Measurements from ENCODE around the gene PLCB1. TPM values are rescaled to one million over a fixed set of nuclear protein-coding genes. Genes with fewer than 3 reads are reported as not detected.

PLCB1 gene
- total and polyA plus RNA-seq, 2 of the 4 experiments (the other 2 are of a cell fraction), result 5.6 to 16.1 TPM

DNA sequence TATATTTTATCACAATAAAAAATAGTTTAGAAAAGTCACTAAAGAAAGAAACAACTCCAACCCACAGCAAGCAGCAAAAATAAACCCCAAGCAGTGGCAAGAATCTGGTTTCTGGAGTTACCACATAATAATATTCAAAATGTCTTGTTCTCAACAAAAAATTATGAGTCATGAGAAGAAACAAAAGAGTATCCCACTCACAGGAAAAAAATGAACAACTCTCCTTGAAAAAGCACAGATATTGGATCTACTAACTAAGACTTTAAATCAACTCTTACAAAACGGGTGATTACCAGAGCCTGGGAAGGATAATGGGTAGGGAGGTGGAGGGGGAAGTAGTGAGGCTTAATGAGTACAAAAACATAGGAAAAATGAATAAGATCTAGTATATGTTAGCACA is 425.6 kb downstream of the PLCB1 start:
- H3K9ac ChIP-seq (ENCODE audit: low read depth, low read length), result no peak overlapping the region
- no peak overlapping the region for H3K14ac ChIP-seq (replicated peaks; ENCODE audit: low read depth, low read length)
- H2AK5ac ChIP-seq (ENCODE audit: low read depth, low read length), result no peak overlapping the region
- no peak overlapping the region for H4K8ac ChIP-seq (ENCODE audit: low read depth in 2 of 2, low read length in 2 of 2)
- peak; percentile 59 for DNase-seq
- no peak overlapping the region for H4K91ac ChIP-seq (ENCODE audit: insufficient read depth, low read depth, low read length)
- H3K4me1 ChIP-seq (ENCODE audit: control insufficient read depth, insufficient read depth, low read length), result no peaks in the 10 kb centered on the region
- no peak overlapping the region for H3K4me2 ChIP-seq (ENCODE audit: low read depth, low read length)
- no peaks in the 10 kb centered on the region for H3K36me3 ChIP-seq (ENCODE audit: control insufficient read depth, insufficient read depth, low read length)
- no peaks in the 10 kb centered on the region for H3K79me1 ChIP-seq (ENCODE audit: low read depth in 1 of 2, low read length in 2 of 2)
- peaks cover 5% of the 10 kb centered on the region for H3K9me3 ChIP-seq (ENCODE audit: control insufficient read depth, insufficient read depth, low read length)
- no peak overlapping the region for H3K27ac ChIP-seq (ENCODE audit: insufficient read depth, low read length)
- no peaks in the 10 kb centered on the region for H3K9me1 ChIP-seq (ENCODE audit: insufficient read depth, low read length)
- in situ Hi-C loops (cut with MboI; ENCODE audit: low sequenced_read_pairs), result no loop called here
- H2AK9ac ChIP-seq (replicated peaks; ENCODE audit: low read depth, low read length, poor library complexity), result no peak overlapping the region
- ChIA-PET CTCF (no interaction called here), POLR2A (ENCODE audit: unreplicated experiment) (no interaction called here)
- no peak for ATAC-seq (ENCODE audit: low read depth)
- TF ChIP-seq MAZ (IDR thresholded peaks at IDR 0.05; ENCODE audit: borderline replicate concordance, low read depth, low read length) (no peak), SMC3 (IDR thresholded peaks at IDR 0.05; ENCODE audit: low read depth, low read length) (no peak), RFX5 (IDR thresholded peaks at IDR 0.05; ENCODE audit: low read depth, low read length) (no peak), BHLHE40 (IDR thresholded peaks at IDR 0.05; ENCODE audit: low read depth, low read length) (no peak), CEBPB (IDR thresholded peaks at IDR 0.05; ENCODE audit: low read depth, low read length) (no peak), RAD21 (IDR thresholded peaks at IDR 0.05; ENCODE audit: low read length) (no peak), MAFK (IDR thresholded peaks at IDR 0.05; ENCODE audit: low read depth, low read length) (no peak), CHD1 (IDR thresholded peaks at IDR 0.05; ENCODE audit: low read depth, low read length) (no peak), RCOR1 (IDR thresholded peaks at IDR 0.05; ENCODE audit: insufficient replicate concordance, low read length) (no peak), FOS (IDR thresholded peaks at IDR 0.05; ENCODE audit: low read depth, low read length) (no peak), POLR2A (IDR thresholded peaks at IDR 0.05; ENCODE audit: low read depth, low read length) (no peak), CTCF (conservative IDR thresholded peaks at IDR 0.05; ENCODE audit: low read depth, low read length) (no peak), USF2 (IDR thresholded peaks at IDR 0.05; ENCODE audit: low read depth, low read length) (no peak), MXI1 (IDR thresholded peaks at IDR 0.05; ENCODE audit: borderline replicate concordance, low read depth, low read length) (no peak), NFE2L2 (IDR thresholded peaks at IDR 0.05; ENCODE audit: low read depth, low read length) (no peak)
- TF ChIP-seq, protein P1, sequence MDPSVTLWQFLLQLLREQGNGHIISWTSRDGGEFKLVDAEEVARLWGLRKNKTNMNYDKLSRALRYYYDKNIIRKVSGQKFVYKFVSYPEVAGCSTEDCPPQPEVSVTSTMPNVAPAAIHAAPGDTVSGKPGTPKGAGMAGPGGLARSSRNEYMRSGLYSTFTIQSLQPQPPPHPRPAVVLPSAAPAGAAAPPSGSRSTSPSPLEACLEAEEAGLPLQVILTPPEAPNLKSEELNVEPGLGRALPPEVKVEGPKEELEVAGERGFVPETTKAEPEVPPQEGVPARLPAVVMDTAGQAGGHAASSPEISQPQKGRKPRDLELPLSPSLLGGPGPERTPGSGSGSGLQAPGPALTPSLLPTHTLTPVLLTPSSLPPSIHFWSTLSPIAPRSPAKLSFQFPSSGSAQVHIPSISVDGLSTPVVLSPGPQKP (IDR thresholded peaks at IDR 0.05; ENCODE audit: borderline replicate concordance, low read depth, low read length), result no peak
- intact Hi-C loops (cut with micrococcal nuclease), result no loop called here
- no peak overlapping the region for H2BK20ac ChIP-seq (ENCODE audit: low read depth, low read length)
- H3K18ac ChIP-seq (ENCODE audit: low read depth, low read length), result no peak overlapping the region
- H3K23ac ChIP-seq (ENCODE audit: low read depth, low read length), result no peak overlapping the region
- dilution Hi-C loops (cut with HindIII; ENCODE audit: low sequenced_read_pairs, unreplicated experiment), result no loop called here
- no CpG with 5 or more reads among the region's 1 CpG for WGBS, 2 experiments (ENCODE audit: extremely low coverage in 2 of 2, insufficient read length in 1 of 2)
- no peak overlapping the region for H2AFZ ChIP-seq (replicated peaks; ENCODE audit: low read length, poor library complexity)
- no peak overlapping the region for H3K56ac ChIP-seq (ENCODE audit: extremely low read depth, insufficient read depth, low read length)
- H4K5ac ChIP-seq (ENCODE audit: low read depth, low read length), result no peak overlapping the region
- no peak overlapping the region for H2BK5ac ChIP-seq (ENCODE audit: low read depth, low read length, poor library complexity, severe bottlenecking)
- BruUV-seq (replicated peaks), result no TSS peak
- no peak overlapping the region for H2BK120ac ChIP-seq (ENCODE audit: low read depth, low read length)
- H3K27me3 ChIP-seq (ENCODE audit: control insufficient read depth, insufficient read depth, low read length), result no peaks in the 10 kb centered on the region
- H3K4me3 ChIP-seq (ENCODE audit: insufficient read depth, low read depth, low read length), result no peak overlapping the region
- no peak overlapping the region for H3K4ac ChIP-seq (ENCODE audit: low read depth, low read length)
- no peak overlapping the region for H2BK15ac ChIP-seq (ENCODE audit: low read depth, low read length)
- H4K20me1 ChIP-seq (ENCODE audit: insufficient read depth, low read length), result no peaks in the 10 kb centered on the region
